Measurements from ENCODE around the gene GPD1. TPM values are rescaled to one million over a fixed set of nuclear protein-coding genes. Genes with fewer than 3 reads are reported as not detected.

Gene GPD1
- total RNA-seq, 1 donor from 2014 or later: not detected

GRCh38 chr12:50127546-50127945 is 23.7 kb downstream of the GPD1 start:
- DNase-seq (ENCODE audit: low spot score): no peak
- H3K27me3 Mint-ChIP-seq (ENCODE audit: low read depth): no peaks in the 10 kb centered on the region
- TF ChIP-seq CTCF (IDR thresholded peaks at IDR 0.05): no peak
- H3K27ac Mint-ChIP-seq (ENCODE audit: unreplicated experiment): no peak overlapping the region
- H3K4me1 Mint-ChIP-seq (ENCODE audit: low read depth): peaks cover 11% of the 10 kb centered on the region
- no peaks in the 10 kb centered on the region for H3K9me3 Mint-ChIP-seq (ENCODE audit: low read depth)
- H3K4me3 Mint-ChIP-seq (ENCODE audit: unreplicated experiment): no peak overlapping the region
- H3K36me3 Mint-ChIP-seq (ENCODE audit: low read depth): peaks cover 20% of the 10 kb centered on the region

- H3K36me3 Mint-ChIP-seq (ENCODE audit: low read depth): peaks cover 26% of the 10 kb centered on the region
- H3K4me3 Mint-ChIP-seq (ENCODE audit: unreplicated experiment): no peak overlapping the region
- no peak for TF ChIP-seq CTCF (IDR thresholded peaks at IDR 0.05)
- H3K9me3 Mint-ChIP-seq (ENCODE audit: low read depth): no peaks in the 10 kb centered on the region
- H3K27me3 Mint-ChIP-seq (ENCODE audit: low read depth): no peaks in the 10 kb centered on the region
- DNase-seq (ENCODE audit: low spot score): no peak
- H3K4me1 Mint-ChIP-seq (ENCODE audit: low read depth): peaks cover 14% of the 10 kb centered on the region
- no peak overlapping the region for H3K27ac Mint-ChIP-seq (ENCODE audit: unreplicated experiment)
Observed at GRCh38 chr12:50129290-50129689, 25.5 kb downstream of the GPD1 start.

GRCh38 chr12:50132505-50133135 is 28.8 kb downstream of the GPD1 start:
- no peak overlapping the region for H3K4me3 Mint-ChIP-seq (ENCODE audit: unreplicated experiment)
- H3K27ac Mint-ChIP-seq (ENCODE audit: unreplicated experiment): peak overlapping the region; percentile 29
- no peaks in the 10 kb centered on the region for H3K27me3 Mint-ChIP-seq (ENCODE audit: low read depth)
- TF ChIP-seq CTCF (IDR thresholded peaks at IDR 0.05): peak; percentile 83
- no peak for DNase-seq (ENCODE audit: low spot score)
- H3K36me3 Mint-ChIP-seq (ENCODE audit: low read depth): peaks cover 31% of the 10 kb centered on the region
- peaks cover 12% of the 10 kb centered on the region for H3K4me1 Mint-ChIP-seq (ENCODE audit: low read depth)
- H3K9me3 Mint-ChIP-seq (ENCODE audit: low read depth): no peaks in the 10 kb centered on the region

GRCh38 chr12:50142993-50143392 is 39.2 kb downstream of the GPD1 start:
- Mint-ChIP-seq H3K4me3 (ENCODE audit: unreplicated experiment) (no peak overlapping the region), H3K4me1 (ENCODE audit: low read depth) (peaks cover 10% of the 10 kb centered on the region), H3K27ac (ENCODE audit: unreplicated experiment) (no peak overlapping the region), H3K36me3 (ENCODE audit: low read depth) (peaks cover 13% of the 10 kb centered on the region), H3K27me3 (ENCODE audit: low read depth) (no peaks in the 10 kb centered on the region), H3K9me3 (ENCODE audit: low read depth) (no peaks in the 10 kb centered on the region)
- no peak for DNase-seq (ENCODE audit: low spot score)
- no peak for TF ChIP-seq CTCF (IDR thresholded peaks at IDR 0.05)

GRCh38 chr12:50145439-50145838 is 41.6 kb downstream of the GPD1 start:
- Mint-ChIP-seq H3K4me1 (ENCODE audit: low read depth) (peaks cover 12% of the 10 kb centered on the region), H3K4me3 (ENCODE audit: unreplicated experiment) (no peak overlapping the region), H3K9me3 (ENCODE audit: low read depth) (no peaks in the 10 kb centered on the region), H3K36me3 (ENCODE audit: low read depth) (peaks cover 7% of the 10 kb centered on the region), H3K27ac (ENCODE audit: unreplicated experiment) (no peak overlapping the region), H3K27me3 (ENCODE audit: low read depth) (no peaks in the 10 kb centered on the region)
- no peak for DNase-seq (ENCODE audit: low spot score)
- TF ChIP-seq CTCF (IDR thresholded peaks at IDR 0.05): no peak

Data from chondrocyte (in vitro differentiated cells).